Suppressor macrophage (primary cell): ENCODE measurements around the gene NT5C1A.
A peak's percentile ranks its signal among the peaks of the same experiment; 100 is the strongest.

Source experiments
- DNase-seq, 4 experiments: peaks; one replicate each; pipeline ENCODE4 v3.0.0-alpha.2; 2020 to 2022

NT5C1A gene

GRCh38 chr1:39689635-39690034, 17.7 kb upstream of the NT5C1A start:
- DNase-seq, result no peak

GRCh38 chr1:39689214-39689613, 17.3 kb upstream of the NT5C1A start:
- DNase-seq, result no peak

- no peak for DNase-seq
Observed at GRCh38 chr1:39688706-39689105, 16.8 kb upstream of the NT5C1A start.

- DNase-seq, result no peak
Observed at GRCh38 chr1:39687243-39687642, 15.3 kb upstream of the NT5C1A start.

GRCh38 chr1:39685071-39685470, 13.2 kb upstream of the NT5C1A start:
- DNase-seq, result no peak

- DNase-seq, result no peak
Observed at GRCh38 chr1:39684313-39684664, 12.4 kb upstream of the NT5C1A start.

GRCh38 chr1:39683591-39684312, 11.8 kb upstream of the NT5C1A start:
- DNase-seq, result no peak

GRCh38 chr1:39681999-39682398, 10.1 kb upstream of the NT5C1A start:
- DNase-seq, result no peak

GRCh38 chr1:39681294-39681693, 9.4 kb upstream of the NT5C1A start:
- no peak for DNase-seq

GRCh38 chr1:39680751-39681150, 8.8 kb upstream of the NT5C1A start:
- no peak for DNase-seq

- DNase-seq, result no peak
Observed at GRCh38 chr1:39679821-39680220, 7.9 kb upstream of the NT5C1A start.

- no peak for DNase-seq
Observed at GRCh38 chr1:39678889-39679288, 7.0 kb upstream of the NT5C1A start.

- no peak for DNase-seq
Observed at GRCh38 chr1:39677645-39678044, 5.7 kb upstream of the NT5C1A start.

- DNase-seq, result peak in 3 of 4 experiments; percentile 28 to 60 (median 44)
Observed at GRCh38 chr1:39676948-39677548, 5.1 kb upstream of the NT5C1A start.

GRCh38 chr1:39675220-39675619, 3.3 kb upstream of the NT5C1A start:
- DNase-seq, result no peak

- DNase-seq, result no peak
Observed at GRCh38 chr1:39673215-39673614, 1.3 kb upstream of the NT5C1A start.

GRCh38 chr1:39672551-39672947, 642 bp upstream of the NT5C1A start:
- peak in 3 of 4 experiments; percentile 13 to 46 (median 27) for DNase-seq

- no peak for DNase-seq
Observed at GRCh38 chr1:39671433-39671792, 494 bp downstream of the NT5C1A start.

- no peak for DNase-seq
Observed at GRCh38 chr1:39670689-39671088, 1.2 kb downstream of the NT5C1A start.

- no peak for DNase-seq
Observed at GRCh38 chr1:39668894-39669293, 3.0 kb downstream of the NT5C1A start.

GRCh38 chr1:39668111-39668510, 3.8 kb downstream of the NT5C1A start:
- no peak for DNase-seq

GRCh38 chr1:39666772-39667171, 5.1 kb downstream of the NT5C1A start:
- no peak for DNase-seq

GRCh38 chr1:39663559-39663958, 8.3 kb downstream of the NT5C1A start:
- no peak for DNase-seq

GRCh38 chr1:39662861-39663260, 9.0 kb downstream of the NT5C1A start:
- DNase-seq, result no peak

- no peak for DNase-seq
Observed at GRCh38 chr1:39659538-39659937, 12.4 kb downstream of the NT5C1A start.
